ENCODE measurements around the gene NFYA.
A peak's percentile ranks its signal among the peaks of the same experiment; 100 is the strongest.

NFYA gene

DNA sequence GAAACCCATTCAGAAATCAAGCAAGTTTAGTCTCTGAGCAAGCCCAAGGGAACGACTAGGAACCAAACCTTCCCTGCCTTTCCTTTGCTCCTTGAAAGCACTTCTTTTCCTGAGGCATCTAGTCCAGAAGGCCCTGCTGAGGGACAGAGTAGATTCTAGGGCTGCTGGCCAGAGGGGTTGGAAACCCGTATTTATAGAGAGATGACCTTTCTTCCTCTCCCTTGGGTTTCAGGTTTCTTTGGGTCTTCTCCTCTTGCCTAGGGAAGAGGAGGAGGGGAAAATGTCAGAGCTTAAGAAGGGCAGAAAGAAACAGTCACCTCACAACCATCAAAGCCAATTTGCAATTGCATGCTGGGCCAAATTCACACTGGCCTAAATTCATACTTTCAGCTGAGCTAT, 14.0 kb upstream of the NFYA start:
- no peaks in the 10 kb centered on the region for H3K4me1 ChIP-seq (ENCODE audit: control insufficient read depth, insufficient read depth, low read length)
- H3K27me3 ChIP-seq (ENCODE audit: control insufficient read depth, insufficient read depth, low read length): no peaks in the 10 kb centered on the region
- no peak overlapping the region for H3K27ac ChIP-seq (ENCODE audit: low read length)
- no peaks in the 10 kb centered on the region for H3K9me3 ChIP-seq (ENCODE audit: control insufficient read depth, insufficient read depth, low read length)
- H3K4me3 ChIP-seq (ENCODE audit: low read length): no peak overlapping the region
- no peaks in the 10 kb centered on the region; the same call in 1 of the 2 replicates for H3K36me3 ChIP-seq (ENCODE audit: control insufficient read depth, insufficient read depth, low read length)
- no peak for DNase-seq (ENCODE audit: low read depth, low spot score)
- no CpG with 5 or more reads among the region's 2 CpGs for WGBS (ENCODE audit: insufficient coverage, insufficient read length)

DNA sequence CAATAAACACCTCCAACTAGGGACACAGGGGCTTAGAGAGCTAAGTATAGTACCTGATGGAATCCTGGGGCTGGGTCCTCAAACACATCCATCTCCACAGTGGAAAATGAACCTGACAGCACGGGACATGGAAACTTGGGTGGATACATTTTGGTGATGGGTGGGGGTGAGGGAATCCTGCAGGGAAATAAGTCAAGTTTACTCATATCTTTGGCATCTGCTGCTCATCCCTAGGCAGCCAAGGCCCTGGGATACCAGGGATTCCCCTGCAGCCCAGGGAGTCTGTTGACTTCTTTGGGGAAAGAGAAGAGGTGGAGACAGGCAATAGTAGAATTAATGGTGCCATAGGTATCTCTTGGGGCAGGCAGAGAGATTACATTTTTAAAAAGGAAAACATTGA, 13.2 kb upstream of the NFYA start:
- Histone ChIP-seq H3K4me3 (ENCODE audit: low read length) (no peak overlapping the region), H3K27ac (ENCODE audit: low read length) (no peak overlapping the region), H3K36me3 (ENCODE audit: control insufficient read depth, insufficient read depth, low read length) (no peaks in the 10 kb centered on the region; the same call in 1 of the 2 replicates), H3K9me3 (ENCODE audit: control insufficient read depth, insufficient read depth, low read length) (no peaks in the 10 kb centered on the region), H3K27me3 (ENCODE audit: control insufficient read depth, insufficient read depth, low read length) (no peaks in the 10 kb centered on the region), H3K4me1 (ENCODE audit: control insufficient read depth, insufficient read depth, low read length) (no peaks in the 10 kb centered on the region)
- no peak for DNase-seq (ENCODE audit: low read depth, low spot score)
- WGBS (ENCODE audit: insufficient coverage, insufficient read length): no CpG with 5 or more reads among the region's 1 CpG

GRCh38 chr6:41061196-41061726, 11.5 kb upstream of the NFYA start:
- Histone ChIP-seq H3K4me3 (ENCODE audit: low read length) (no peak overlapping the region), H3K4me1 (ENCODE audit: control insufficient read depth, insufficient read depth, low read length) (no peaks in the 10 kb centered on the region), H3K27me3 (ENCODE audit: control insufficient read depth, insufficient read depth, low read length) (no peaks in the 10 kb centered on the region), H3K36me3 (ENCODE audit: control insufficient read depth, insufficient read depth, low read length) (no peaks in the 10 kb centered on the region; the same call in 1 of the 2 replicates), H3K27ac (ENCODE audit: low read length) (no peak overlapping the region), H3K9me3 (ENCODE audit: control insufficient read depth, insufficient read depth, low read length) (no peaks in the 10 kb centered on the region)
- no CpG with 5 or more reads among the region's 13 CpGs for WGBS (ENCODE audit: insufficient coverage, insufficient read length)
- no peak for DNase-seq (ENCODE audit: low read depth, low spot score)

GRCh38 chr6:41062056-41062455, 10.7 kb upstream of the NFYA start:
- Histone ChIP-seq H3K9me3 (ENCODE audit: control insufficient read depth, insufficient read depth, low read length) (no peaks in the 10 kb centered on the region), H3K27me3 (ENCODE audit: control insufficient read depth, insufficient read depth, low read length) (no peaks in the 10 kb centered on the region), H3K36me3 (ENCODE audit: control insufficient read depth, insufficient read depth, low read length) (peaks cover under 1% of the 10 kb centered on the region; the same call in 1 of the 2 replicates), H3K27ac (ENCODE audit: low read length) (no peak overlapping the region), H3K4me1 (ENCODE audit: control insufficient read depth, insufficient read depth, low read length) (no peaks in the 10 kb centered on the region), H3K4me3 (ENCODE audit: low read length) (no peak overlapping the region)
- DNase-seq (ENCODE audit: low read depth, low spot score): no peak
- no CpG with 5 or more reads among the region's 1 CpG for WGBS (ENCODE audit: insufficient coverage, insufficient read length)

GRCh38 chr6:41063884-41064285, 8.9 kb upstream of the NFYA start:
- Histone ChIP-seq H3K4me3 (ENCODE audit: low read length) (no peak overlapping the region), H3K27me3 (ENCODE audit: control insufficient read depth, insufficient read depth, low read length) (no peaks in the 10 kb centered on the region), H3K36me3 (ENCODE audit: control insufficient read depth, insufficient read depth, low read length) (peaks cover 2% of the 10 kb centered on the region; the same call in 1 of the 2 replicates), H3K4me1 (ENCODE audit: control insufficient read depth, insufficient read depth, low read length) (no peaks in the 10 kb centered on the region), H3K9me3 (ENCODE audit: control insufficient read depth, insufficient read depth, low read length) (no peaks in the 10 kb centered on the region), H3K27ac (ENCODE audit: low read length) (no peak overlapping the region)
- WGBS (ENCODE audit: insufficient coverage, insufficient read length): no CpG with 5 or more reads among the region's 2 CpGs
- no peak for DNase-seq (ENCODE audit: low read depth, low spot score)

GRCh38 chr6:41064841-41065240, 7.9 kb upstream of the NFYA start:
- whole genome bisulfite sequencing (ENCODE audit: insufficient coverage, insufficient read length): no CpG with 5 or more reads among the region's 5 CpGs
- Histone ChIP-seq H3K27ac (ENCODE audit: low read length) (no peak overlapping the region), H3K4me3 (ENCODE audit: low read length) (no peak overlapping the region), H3K9me3 (ENCODE audit: control insufficient read depth, insufficient read depth, low read length) (no peaks in the 10 kb centered on the region), H3K27me3 (ENCODE audit: control insufficient read depth, insufficient read depth, low read length) (no peaks in the 10 kb centered on the region), H3K36me3 (ENCODE audit: control insufficient read depth, insufficient read depth, low read length) (peaks cover 2% of the 10 kb centered on the region; the same call in 1 of the 2 replicates), H3K4me1 (ENCODE audit: control insufficient read depth, insufficient read depth, low read length) (no peaks in the 10 kb centered on the region)
- DNase-seq (ENCODE audit: low read depth, low spot score): no peak

- Histone ChIP-seq H3K4me3 (ENCODE audit: low read length) (no peak overlapping the region), H3K4me1 (ENCODE audit: control insufficient read depth, insufficient read depth, low read length) (no peaks in the 10 kb centered on the region), H3K36me3 (ENCODE audit: control insufficient read depth, insufficient read depth, low read length) (peaks cover 2% of the 10 kb centered on the region; the same call in 1 of the 2 replicates), H3K9me3 (ENCODE audit: control insufficient read depth, insufficient read depth, low read length) (no peaks in the 10 kb centered on the region), H3K27ac (ENCODE audit: low read length) (no peak overlapping the region), H3K27me3 (ENCODE audit: control insufficient read depth, insufficient read depth, low read length) (no peaks in the 10 kb centered on the region)
- WGBS (ENCODE audit: insufficient coverage, insufficient read length): no CpG with 5 or more reads among the region's 2 CpGs
- no peak for DNase-seq (ENCODE audit: low read depth, low spot score)
These were observed 7.2 kb upstream of the NFYA start for GRCh38 chr6:41065550-41066026.

GRCh38 chr6:41066867-41067304, 5.9 kb upstream of the NFYA start:
- WGBS (ENCODE audit: insufficient coverage, insufficient read length): no CpG with 5 or more reads among the region's 3 CpGs
- DNase-seq (ENCODE audit: low read depth, low spot score): no peak
- H3K4me1 ChIP-seq (ENCODE audit: control insufficient read depth, insufficient read depth, low read length): no peaks in the 10 kb centered on the region
- peaks cover 2% of the 10 kb centered on the region; the same call in 1 of the 2 replicates for H3K36me3 ChIP-seq (ENCODE audit: control insufficient read depth, insufficient read depth, low read length)
- no peaks in the 10 kb centered on the region for H3K27me3 ChIP-seq (ENCODE audit: control insufficient read depth, insufficient read depth, low read length)
- no peak overlapping the region for H3K27ac ChIP-seq (ENCODE audit: low read length)
- H3K9me3 ChIP-seq (ENCODE audit: control insufficient read depth, insufficient read depth, low read length): no peaks in the 10 kb centered on the region
- H3K4me3 ChIP-seq (ENCODE audit: low read length): no peak overlapping the region

DNA sequence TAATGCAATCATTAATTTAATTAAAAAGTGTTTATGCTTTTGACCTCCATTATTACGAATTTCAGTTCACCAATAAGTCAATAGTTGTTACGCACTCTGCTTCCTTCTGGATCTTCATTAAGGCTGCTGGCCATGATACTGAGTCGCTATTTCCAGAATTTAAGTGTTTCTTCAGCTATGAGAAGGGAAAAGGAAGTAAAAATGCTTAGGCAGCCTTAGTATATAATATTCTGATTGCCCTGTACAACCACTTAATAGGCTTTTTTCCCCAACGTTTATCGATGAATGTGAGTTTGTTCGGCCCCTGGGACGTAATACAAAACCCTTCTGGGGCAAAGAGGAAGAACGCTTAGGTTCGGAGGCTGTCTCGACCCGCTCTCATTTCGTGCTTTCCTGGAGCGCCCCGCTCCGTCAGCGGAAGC, 1.3 kb upstream of the NFYA start:
- H3K27ac ChIP-seq (ENCODE audit: low read length): peak overlapping the region; percentile 74
- no peak for DNase-seq (ENCODE audit: low read depth, low spot score)
- peak overlapping the region; percentile 53; the same call in 1 of the 2 replicates for H3K4me3 ChIP-seq (ENCODE audit: low read length)
- peaks cover 2% of the 10 kb centered on the region; the same call in 1 of the 2 replicates for H3K36me3 ChIP-seq (ENCODE audit: control insufficient read depth, insufficient read depth, low read length)
- H3K4me1 ChIP-seq (ENCODE audit: control insufficient read depth, insufficient read depth, low read length): no peaks in the 10 kb centered on the region
- H3K9me3 ChIP-seq (ENCODE audit: control insufficient read depth, insufficient read depth, low read length): no peaks in the 10 kb centered on the region
- WGBS (ENCODE audit: insufficient coverage, insufficient read length): no CpG with 5 or more reads among the region's 16 CpGs
- no peaks in the 10 kb centered on the region for H3K27me3 ChIP-seq (ENCODE audit: control insufficient read depth, insufficient read depth, low read length)

- Histone ChIP-seq H3K4me3 (ENCODE audit: low read length) (peak within 1 kb of the TSS; percentile 53), H3K36me3 (ENCODE audit: control insufficient read depth, insufficient read depth, low read length) (peaks cover under 1% of the 10 kb centered on the region; the same call in 1 of the 2 replicates), H3K27me3 (ENCODE audit: control insufficient read depth, insufficient read depth, low read length) (no peaks in the 10 kb centered on the region), H3K27ac (ENCODE audit: low read length) (peak within 1 kb of the TSS; percentile 74), H3K9me3 (ENCODE audit: control insufficient read depth, insufficient read depth, low read length) (no peaks in the 10 kb centered on the region), H3K4me1 (ENCODE audit: control insufficient read depth, insufficient read depth, low read length) (no peaks in the 10 kb centered on the region)
- peak; percentile 91 for DNase-seq (ENCODE audit: low read depth, low spot score)
- WGBS (ENCODE audit: insufficient coverage, insufficient read length): no CpG with 5 or more reads among the region's 63 CpGs
These were observed 595 bp upstream of the NFYA start, which contains the start of gene OARD1 for GRCh38 chr6:41071923-41072835. Gene OARD1 (minus strand): TSS chr6:41072356. CDS start chr6:41071634, 722 bp downstream.
